Measurements from ENCODE around the gene OR2L5. TPM values are rescaled to one million over a fixed set of nuclear protein-coding genes. Genes with fewer than 3 reads are reported as not detected.

OR2L5 gene
- total RNA-seq, 4 donors from 2014 or later = not detected

DNA sequence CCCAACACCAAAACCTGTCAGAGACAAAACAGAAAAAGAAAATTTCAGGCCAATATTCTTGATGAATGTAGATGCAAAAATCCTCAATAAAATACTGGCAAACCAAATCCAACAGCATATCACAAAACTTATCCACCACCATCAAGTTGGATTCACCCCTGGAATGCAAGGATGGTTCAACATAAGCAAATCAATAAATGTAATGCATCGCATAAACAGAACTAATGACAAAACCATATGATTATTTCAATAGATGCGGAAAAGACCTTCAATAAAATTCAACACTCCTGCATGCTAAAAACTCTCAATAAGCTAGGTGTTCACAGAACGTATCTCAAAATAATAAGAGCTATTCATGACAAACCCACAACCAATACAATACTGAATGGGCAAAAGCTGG lies 3.8 kb upstream of the OR2L5 start:
- ATAC-seq (ENCODE audit: low FRiP score) (no peak), DNase-seq (ENCODE audit: low spot score) (no peak)
- TF ChIP-seq CTCF (IDR thresholded peaks at IDR 0.05) = no peak

DNA sequence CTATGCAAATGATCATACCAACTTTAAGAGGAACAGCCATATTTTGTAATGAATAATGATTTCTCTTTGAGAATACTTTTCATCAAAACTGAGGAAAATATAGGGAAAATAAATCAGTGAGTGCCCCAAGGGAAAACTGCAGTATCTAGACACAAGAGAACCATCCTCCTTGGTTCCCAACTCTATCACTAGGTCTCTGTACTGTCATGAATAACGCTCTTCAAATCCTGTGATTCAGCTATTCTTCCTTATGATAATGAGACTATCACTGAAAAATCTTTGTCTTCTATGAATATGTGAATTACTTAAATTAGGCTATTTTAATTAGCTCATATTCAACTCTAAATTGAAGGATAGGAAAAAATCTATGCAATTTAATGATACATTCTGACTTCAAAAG lies 2.3 kb downstream of the OR2L5 start:
- no peak for TF ChIP-seq CTCF (IDR thresholded peaks at IDR 0.05)
- no peak for DNase-seq (ENCODE audit: low spot score)
- no peak for ATAC-seq (ENCODE audit: low FRiP score)

DNA sequence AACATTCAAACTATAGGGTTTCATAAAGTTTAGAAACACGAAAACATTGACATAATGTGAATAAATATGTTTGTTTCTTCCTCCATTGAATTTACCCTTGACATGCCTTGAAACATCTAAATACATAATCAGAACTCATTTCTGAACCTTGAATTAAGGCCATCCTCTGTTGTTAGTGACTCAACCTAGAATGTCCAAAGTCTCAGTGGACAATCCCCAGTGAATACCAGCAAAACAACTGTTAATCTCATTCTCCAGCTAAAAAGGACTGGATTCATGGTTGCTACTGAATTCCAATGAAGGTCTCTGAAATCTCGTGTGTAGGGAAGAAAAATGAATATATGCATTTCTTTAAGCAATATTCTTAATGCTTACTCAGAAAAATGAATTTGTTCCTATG lies 16.3 kb downstream of the OR2L5 start, which contains the start of gene OR2L2:
Gene OR2L2 (plus strand): TSS at position 301 of the 400 bp plus-strand sequence. CDS start 8,198 bp downstream, outside the sequence.
- DNase-seq (ENCODE audit: low spot score) (no peak), ATAC-seq (ENCODE audit: low FRiP score) (no peak)
- TF ChIP-seq CTCF (IDR thresholded peaks at IDR 0.05) = no peak

- no peak for ATAC-seq (ENCODE audit: low FRiP score)
- no peak for TF ChIP-seq CTCF (IDR thresholded peaks at IDR 0.05)
- DNase-seq (ENCODE audit: low spot score) = no peak
Measured at GRCh38 chr1:248045209-248045608, 31.7 kb downstream of the OR2L5 start.

DNA sequence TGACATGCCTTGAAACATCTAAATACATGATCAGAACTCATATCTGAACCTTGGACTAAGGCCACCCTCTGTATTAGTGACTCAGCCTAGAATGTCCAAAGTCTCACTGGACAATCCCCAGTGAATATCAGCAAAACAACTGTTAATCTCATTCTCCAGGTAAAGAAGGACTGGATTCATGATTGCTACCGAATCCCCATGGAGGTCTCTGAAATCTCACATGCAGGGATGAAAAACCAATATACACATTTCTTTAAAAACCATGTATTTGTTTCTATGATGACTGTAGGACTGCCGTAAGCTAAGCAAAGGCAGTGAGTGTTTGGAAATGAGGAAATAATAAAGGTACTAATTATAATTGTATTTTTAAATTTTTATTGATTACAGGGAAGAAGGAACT lies 33.1 kb downstream of the OR2L5 start, which contains the start of gene OR2L3:
Gene OR2L3 (plus strand): TSS at position 301 of the 400 bp plus-strand sequence. CDS start 13,846 bp downstream, outside the sequence.
- DNase-seq (ENCODE audit: low spot score) = no peak
- TF ChIP-seq CTCF (IDR thresholded peaks at IDR 0.05) = no peak
- ATAC-seq (ENCODE audit: low FRiP score) = no peak

DNA sequence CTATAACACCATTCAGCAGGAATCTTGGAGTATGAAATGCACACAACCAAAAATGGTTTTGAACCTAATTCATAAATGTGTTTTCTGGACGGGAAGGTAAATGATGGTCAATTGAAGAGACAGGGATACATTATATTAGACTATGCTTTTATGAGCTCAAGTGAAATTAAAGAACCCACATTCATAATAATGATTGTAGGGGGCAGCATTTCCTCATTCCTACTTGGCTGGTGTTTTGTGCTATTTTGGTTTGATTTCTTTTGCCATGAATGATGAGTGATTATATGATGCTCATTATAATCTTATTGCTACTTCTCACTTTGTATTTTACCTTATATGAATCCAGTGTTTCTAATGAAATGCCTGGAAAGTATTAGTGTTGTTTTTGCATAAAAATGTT lies 33.5 kb downstream of the OR2L5 start:
- ATAC-seq (ENCODE audit: low FRiP score) = no peak
- DNase-seq (ENCODE audit: low spot score) = no peak
- no peak for TF ChIP-seq CTCF (IDR thresholded peaks at IDR 0.05)

GRCh38 chr1:248054671-248055070 lies 41.2 kb downstream of the OR2L5 start:
- no peak for ATAC-seq (ENCODE audit: low FRiP score)
- no peak for DNase-seq (ENCODE audit: low spot score)

More at GRCh38 chr1:248054671-248055070, 41.2 kb downstream of the OR2L5 start:
- TF ChIP-seq CTCF (IDR thresholded peaks at IDR 0.05) = no peak
